ENCODE data around the gene DGAT2. TPM values are rescaled to one million over a fixed set of nuclear protein-coding genes. Genes with fewer than 3 reads are reported as not detected.
"Not testable (repeated sequence)": the region's sequence is repeated elsewhere in the genome, so short reads cannot be mapped to it uniquely, and the experiment has no call there.

DGAT2 gene
- total RNA-seq, 1 donor from 2014 or later: 0.93 TPM

- Mint-ChIP-seq H3K9me3 (peaks cover 5% of the 10 kb centered on the region), H3K27ac (ENCODE audit: unreplicated experiment) (no peak overlapping the region), H3K27me3 (ENCODE audit: low read depth) (peaks cover 10% of the 10 kb centered on the region), H3K4me3 (no peak overlapping the region), H3K4me1 (peaks cover 7% of the 10 kb centered on the region), H3K36me3 (ENCODE audit: low read depth) (peaks cover 5% of the 10 kb centered on the region)
- no peak for DNase-seq (ENCODE audit: low read depth, low spot score)
- TF ChIP-seq, protein P1, sequence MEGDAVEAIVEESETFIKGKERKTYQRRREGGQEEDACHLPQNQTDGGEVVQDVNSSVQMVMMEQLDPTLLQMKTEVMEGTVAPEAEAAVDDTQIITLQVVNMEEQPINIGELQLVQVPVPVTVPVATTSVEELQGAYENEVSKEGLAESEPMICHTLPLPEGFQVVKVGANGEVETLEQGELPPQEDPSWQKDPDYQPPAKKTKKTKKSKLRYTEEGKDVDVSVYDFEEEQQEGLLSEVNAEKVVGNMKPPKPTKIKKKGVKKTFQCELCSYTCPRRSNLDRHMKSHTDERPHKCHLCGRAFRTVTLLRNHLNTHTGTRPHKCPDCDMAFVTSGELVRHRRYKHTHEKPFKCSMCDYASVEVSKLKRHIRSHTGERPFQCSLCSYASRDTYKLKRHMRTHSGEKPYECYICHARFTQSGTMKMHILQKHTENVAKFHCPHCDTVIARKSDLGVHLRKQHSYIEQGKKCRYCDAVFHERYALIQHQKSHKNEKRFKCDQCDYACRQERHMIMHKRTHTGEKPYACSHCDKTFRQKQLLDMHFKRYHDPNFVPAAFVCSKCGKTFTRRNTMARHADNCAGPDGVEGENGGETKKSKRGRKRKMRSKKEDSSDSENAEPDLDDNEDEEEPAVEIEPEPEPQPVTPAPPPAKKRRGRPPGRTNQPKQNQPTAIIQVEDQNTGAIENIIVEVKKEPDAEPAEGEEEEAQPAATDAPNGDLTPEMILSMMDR (conservative IDR thresholded peaks at IDR 0.05): no peak
These were observed 24.6 kb upstream of the DGAT2 start for GRCh38 chr11:75743711-75744563.

- peaks cover 5% of the 10 kb centered on the region for H3K9me3 Mint-ChIP-seq
- no peak overlapping the region for H3K4me3 Mint-ChIP-seq
- TF ChIP-seq, protein P1 (conservative IDR thresholded peaks at IDR 0.05): no peak
- H3K27me3 Mint-ChIP-seq (ENCODE audit: low read depth): peaks cover 5% of the 10 kb centered on the region
- no peak overlapping the region for H3K27ac Mint-ChIP-seq (ENCODE audit: unreplicated experiment)
- no peak for DNase-seq (ENCODE audit: low read depth, low spot score)
- H3K36me3 Mint-ChIP-seq (ENCODE audit: low read depth): peaks cover 5% of the 10 kb centered on the region
- H3K4me1 Mint-ChIP-seq: peaks cover 7% of the 10 kb centered on the region
These were observed 22.8 kb upstream of the DGAT2 start for GRCh38 chr11:75745807-75746206.

DNA sequence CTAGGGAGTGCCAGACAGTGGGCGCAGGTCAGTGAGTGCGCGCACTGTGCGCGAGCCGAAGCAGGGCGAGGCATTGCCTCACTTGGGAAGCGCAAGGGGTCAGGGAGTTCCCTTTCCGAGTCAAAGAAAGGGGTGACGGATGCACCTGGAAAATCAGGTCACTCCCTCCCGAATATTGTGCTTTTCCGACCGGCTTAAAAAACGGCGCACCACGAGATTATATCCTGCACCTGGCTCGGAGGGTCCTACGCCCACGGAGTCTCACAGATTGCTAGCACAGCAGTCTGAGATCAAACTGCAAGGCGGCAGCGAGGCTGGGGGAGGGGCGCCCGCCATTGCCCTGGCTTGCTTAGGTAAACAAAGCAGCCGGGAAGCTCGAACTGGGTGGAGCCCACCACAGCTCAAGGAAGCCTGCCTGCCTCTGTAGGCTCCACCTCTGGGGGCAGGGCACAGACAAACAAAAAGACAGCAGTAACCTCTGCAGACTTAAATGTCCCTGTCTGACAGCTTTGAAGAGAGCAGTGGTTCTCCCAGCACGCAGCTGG is 19.8 kb upstream of the DGAT2 start:
- not testable (repeated sequence) for H3K4me1 Mint-ChIP-seq; H3K9me3 Mint-ChIP-seq; H3K36me3 Mint-ChIP-seq (ENCODE audit: low read depth); DNase-seq (ENCODE audit: low read depth, low spot score); H3K27me3 Mint-ChIP-seq (ENCODE audit: low read depth)
- peak overlapping the region; percentile 31 for H3K4me3 Mint-ChIP-seq
- peak overlapping the region; percentile 92 for H3K27ac Mint-ChIP-seq (ENCODE audit: unreplicated experiment)

GRCh38 chr11:75754933-75755332 is 13.6 kb upstream of the DGAT2 start:
- not testable (repeated sequence) for H3K4me1 Mint-ChIP-seq; H3K36me3 Mint-ChIP-seq (ENCODE audit: low read depth); DNase-seq (ENCODE audit: low read depth, low spot score); H3K27ac Mint-ChIP-seq (ENCODE audit: unreplicated experiment); H3K9me3 Mint-ChIP-seq; H3K4me3 Mint-ChIP-seq; H3K27me3 Mint-ChIP-seq (ENCODE audit: low read depth)

DNA sequence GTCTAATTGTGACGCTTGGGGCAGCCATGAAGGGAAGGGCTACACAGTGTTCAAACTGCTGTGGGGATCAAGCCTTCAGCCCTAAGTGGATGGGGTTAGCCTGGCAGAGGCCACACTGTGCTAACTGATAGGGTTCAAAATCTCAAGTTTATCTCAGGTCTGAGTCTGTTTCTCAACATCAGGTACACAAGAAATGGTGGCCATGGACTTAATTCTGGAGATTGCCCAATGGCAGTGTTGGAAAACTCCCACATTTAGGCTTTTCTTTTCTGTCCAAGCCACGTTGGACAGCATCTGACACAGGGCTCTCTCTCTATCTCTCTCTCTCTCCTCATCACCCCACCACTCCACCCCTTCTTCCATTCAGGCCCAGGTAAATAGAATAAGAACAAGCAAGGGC is 10.9 kb upstream of the DGAT2 start:
- no peaks in the 10 kb centered on the region for H3K36me3 Mint-ChIP-seq (ENCODE audit: low read depth)
- TF ChIP-seq, protein P1 (conservative IDR thresholded peaks at IDR 0.05): no peak

DNA sequence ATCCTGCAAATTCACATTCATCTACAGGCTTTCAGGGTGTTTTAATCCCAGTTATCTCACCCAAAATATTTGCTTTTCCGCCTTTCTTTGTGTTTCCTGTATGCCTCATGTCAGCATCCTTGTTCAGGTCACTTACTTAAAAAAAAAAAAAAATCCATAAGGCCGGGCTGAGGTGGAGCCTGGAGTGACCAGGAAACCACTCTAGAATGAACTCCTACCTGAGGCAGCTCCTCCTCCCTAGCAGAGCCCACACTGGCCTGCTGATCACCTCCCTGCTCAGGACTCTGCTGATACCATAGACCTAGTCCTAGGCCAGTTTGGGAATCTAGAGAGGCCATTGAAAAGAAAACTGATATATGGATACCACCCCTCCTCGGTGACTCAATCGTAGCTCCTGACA is 8.7 kb upstream of the DGAT2 start:
- DNase-seq (ENCODE audit: low read depth, low spot score): no peak
- Mint-ChIP-seq H3K4me1 (peaks cover 6% of the 10 kb centered on the region), H3K4me3 (no peak overlapping the region), H3K36me3 (ENCODE audit: low read depth) (no peaks in the 10 kb centered on the region), H3K27ac (ENCODE audit: unreplicated experiment) (no peak overlapping the region), H3K27me3 (ENCODE audit: low read depth) (peaks cover 5% of the 10 kb centered on the region), H3K9me3 (no peaks in the 10 kb centered on the region)
- TF ChIP-seq, protein P1 (conservative IDR thresholded peaks at IDR 0.05): no peak

More for the DNA sequence above, 10.9 kb upstream of the DGAT2 start:
- Mint-ChIP-seq H3K4me1 (no peaks in the 10 kb centered on the region), H3K27ac (ENCODE audit: unreplicated experiment) (no peak overlapping the region), H3K9me3 (no peaks in the 10 kb centered on the region), H3K4me3 (no peak overlapping the region), H3K27me3 (ENCODE audit: low read depth) (peaks cover 5% of the 10 kb centered on the region)
- no peak for DNase-seq (ENCODE audit: low read depth, low spot score)

Measured in neural crest cell (in vitro differentiated cells).